ENCODE results near the gene ADAMTS7.
"Not testable (repeated sequence)": the region's sequence is repeated elsewhere in the genome, so short reads cannot be mapped to it uniquely, and the experiment has no call there.

Gene ADAMTS7

DNA sequence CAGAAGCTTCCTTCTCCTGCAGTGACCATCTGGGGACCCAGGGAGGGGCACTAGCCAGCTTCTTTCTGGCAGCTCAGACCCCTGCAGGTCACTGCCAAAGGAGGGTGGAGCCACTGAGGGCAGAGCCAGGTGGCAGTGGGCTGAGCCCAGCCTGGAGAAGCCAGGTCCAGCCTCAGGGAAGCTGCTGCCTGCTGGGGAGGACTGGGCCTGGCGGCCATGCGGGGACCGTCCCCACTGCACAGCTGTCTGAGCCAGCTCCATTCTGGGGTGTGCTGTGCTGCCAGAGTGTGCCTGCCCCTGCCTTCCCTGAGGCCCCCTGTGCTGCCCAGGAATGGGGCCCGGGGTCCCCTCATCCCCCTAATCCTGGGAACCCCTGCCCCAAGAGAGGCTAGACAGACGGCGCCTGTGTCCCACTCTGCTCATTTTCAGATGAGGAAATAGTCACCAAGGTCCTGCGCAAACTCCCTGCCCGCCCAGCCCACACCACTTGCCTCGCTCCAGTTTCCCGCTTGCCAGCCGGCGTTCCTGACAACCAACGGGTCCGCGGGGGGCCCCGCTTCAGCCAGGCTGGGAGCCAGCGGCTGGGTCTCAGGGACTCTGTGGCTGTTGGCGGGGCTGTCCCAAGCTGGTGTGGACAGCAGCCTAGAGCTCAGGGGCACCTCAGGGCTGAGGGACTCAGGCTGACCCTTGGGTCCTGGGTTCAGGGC, 46.0 kb downstream of the ADAMTS7 start:
- peak in 3 of 14 donors; percentile 18 to 60 (median 30) for DNase-seq

- DNase-seq, result not testable (repeated sequence)
Observed at GRCh38 chr15:78764340-78765153, 46.7 kb downstream of the ADAMTS7 start.

DNA sequence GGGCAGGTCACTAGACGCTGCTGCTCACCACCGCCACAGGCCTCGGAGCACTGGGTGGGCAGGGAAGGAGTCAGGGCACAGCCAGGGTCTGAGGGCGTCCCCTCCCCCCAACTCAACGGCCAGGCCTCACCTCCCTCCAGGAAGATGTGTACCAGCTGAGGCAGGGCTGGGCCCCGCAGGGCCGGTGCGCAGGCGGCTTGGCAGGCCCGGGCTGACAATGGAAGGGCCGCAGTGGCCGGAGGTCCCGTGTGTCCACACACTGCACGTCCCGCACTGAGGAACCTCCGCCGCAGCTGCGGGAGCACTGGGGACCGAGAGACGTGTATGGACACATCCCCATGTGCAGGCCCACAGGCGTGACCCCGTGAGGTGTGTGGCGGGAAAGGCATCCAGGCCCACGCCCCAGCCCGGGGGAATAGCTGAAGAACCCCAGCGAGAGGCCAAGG, 47.4 kb downstream of the ADAMTS7 start:
- DNase-seq, result no peak

- DNase-seq, result no peak
Observed at GRCh38 chr15:78762985-78763795, 48.1 kb downstream of the ADAMTS7 start.

- DNase-seq, result not testable (repeated sequence)
Observed at GRCh38 chr15:78762386-78762961, 48.8 kb downstream of the ADAMTS7 start.

DNA sequence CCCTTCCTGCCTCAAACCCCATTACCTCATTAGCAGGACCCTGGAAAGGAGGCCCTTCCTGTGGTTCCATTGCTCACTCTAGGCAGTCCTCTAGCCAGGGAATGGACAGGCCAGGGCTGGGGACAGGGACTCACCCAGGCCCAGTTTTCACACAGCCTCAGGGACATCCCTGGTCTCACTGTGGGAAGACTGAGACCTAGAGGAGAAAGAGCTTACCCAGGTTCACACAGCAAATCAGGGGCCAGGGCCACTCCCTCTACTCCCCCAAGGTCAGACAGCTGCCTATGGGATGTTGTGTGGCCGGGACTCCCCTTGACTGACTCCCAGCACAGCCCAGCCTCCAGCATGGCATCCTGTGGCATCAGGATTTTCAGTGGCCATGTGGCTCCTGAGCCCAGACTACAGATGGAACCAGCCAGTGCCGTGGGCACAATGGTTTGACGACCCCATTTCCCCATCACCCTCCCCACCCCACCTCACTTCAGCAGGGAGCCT, 49.3 kb downstream of the ADAMTS7 start:
- no peak for DNase-seq

- not testable (repeated sequence) for DNase-seq
Observed at GRCh38 chr15:78761475-78761874, 49.8 kb downstream of the ADAMTS7 start.

DNA sequence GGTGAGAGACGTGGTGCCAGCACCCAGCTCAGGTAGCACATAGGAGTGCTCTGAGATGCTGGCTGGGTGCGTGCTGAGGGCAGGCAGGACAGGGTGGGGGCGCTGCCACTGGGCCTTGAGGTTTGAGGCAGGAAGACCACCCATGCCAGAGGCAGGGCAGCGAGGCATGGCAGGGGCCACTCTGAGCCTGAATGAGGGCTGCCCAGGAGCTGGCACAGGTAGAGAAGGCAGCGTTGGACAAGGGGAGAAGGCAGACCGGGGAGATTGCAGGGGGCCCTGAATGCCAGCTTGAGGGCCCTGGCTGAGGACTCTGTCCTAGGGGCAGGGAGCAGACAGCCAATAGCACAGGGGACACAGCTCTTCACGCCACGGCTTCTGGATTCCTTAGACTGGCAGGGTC, 50.2 kb downstream of the ADAMTS7 start:
- no peak for DNase-seq

DNA sequence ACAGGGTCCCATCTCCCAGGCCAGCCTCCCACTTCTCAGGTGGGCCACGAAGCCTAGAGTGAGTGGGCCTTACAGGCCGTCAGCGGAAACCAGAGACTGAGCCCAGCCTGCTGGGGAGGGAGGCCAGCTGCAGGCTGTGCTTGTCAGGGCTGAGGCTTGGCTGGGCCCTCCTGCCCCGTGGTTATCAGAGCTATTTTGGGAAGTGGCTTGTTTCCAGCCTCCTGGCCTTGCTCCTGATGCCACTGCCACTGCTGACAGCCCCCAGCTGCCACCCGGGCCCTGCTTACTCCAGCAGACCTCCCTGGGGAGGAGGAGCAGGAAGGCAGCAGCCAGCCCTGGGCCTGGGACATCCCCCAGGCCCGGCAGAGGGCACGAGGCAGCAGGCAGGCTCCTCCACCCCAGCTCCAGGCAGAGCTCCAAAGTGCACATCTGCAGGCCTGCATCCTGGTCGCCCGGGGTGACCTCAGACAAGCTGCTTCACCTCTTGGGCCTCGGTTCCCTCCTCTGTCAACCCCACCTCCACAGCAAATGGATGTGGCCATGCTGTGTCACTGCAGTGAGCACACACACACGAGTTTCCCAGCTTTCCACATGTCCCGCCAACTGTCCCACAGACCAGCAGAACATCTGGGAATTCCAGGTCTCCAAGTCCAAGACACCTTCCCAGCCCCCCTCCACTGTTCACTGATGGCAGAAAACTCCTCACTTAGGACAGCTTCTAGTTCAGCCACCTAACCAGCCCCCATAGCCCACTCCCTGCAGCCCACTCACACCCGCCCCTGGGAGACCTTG, 51.0 kb downstream of the ADAMTS7 start:
- DNase-seq, result peak in 4 of 14 donors; percentile 5 to 65 (median 12)

GRCh38 chr15:78759361-78759998, 51.8 kb downstream of the ADAMTS7 start:
- not testable (repeated sequence) for DNase-seq

DNA sequence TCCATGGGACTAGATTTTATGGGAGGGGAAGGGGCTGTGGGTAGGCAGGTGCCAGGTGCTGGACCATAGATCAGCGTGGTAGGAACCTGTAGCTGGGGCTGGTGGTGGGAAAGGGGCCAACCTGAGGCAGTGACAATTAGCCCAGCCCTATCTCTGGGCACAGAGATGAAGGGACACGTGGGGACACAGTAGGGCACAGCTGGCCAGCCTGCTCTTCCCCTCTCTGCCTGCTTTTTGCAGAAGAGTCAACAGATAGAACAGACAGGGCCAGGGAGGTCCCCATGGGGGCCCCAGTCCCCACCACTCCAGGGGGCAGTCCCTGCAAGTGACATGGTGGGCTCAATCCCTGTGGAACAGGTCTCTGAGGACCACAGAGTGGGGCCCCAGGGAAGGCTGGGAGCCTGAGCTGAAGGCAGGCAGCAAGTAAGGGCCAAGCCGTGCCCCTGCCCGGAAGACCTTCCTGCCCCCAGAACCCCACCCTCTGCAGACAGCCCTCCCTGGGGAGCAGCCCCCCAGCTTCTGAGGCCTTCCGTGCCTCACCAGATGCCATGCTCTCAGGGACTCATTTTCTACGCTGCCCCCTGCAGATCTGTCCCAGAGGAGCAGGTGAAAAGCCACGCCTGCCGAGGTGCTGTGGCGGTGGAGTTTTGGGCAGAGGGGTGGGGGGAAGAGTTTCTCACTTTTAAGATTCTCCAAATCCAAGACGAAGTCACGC, 52.6 kb downstream of the ADAMTS7 start:
- not testable (repeated sequence) for DNase-seq

DNA sequence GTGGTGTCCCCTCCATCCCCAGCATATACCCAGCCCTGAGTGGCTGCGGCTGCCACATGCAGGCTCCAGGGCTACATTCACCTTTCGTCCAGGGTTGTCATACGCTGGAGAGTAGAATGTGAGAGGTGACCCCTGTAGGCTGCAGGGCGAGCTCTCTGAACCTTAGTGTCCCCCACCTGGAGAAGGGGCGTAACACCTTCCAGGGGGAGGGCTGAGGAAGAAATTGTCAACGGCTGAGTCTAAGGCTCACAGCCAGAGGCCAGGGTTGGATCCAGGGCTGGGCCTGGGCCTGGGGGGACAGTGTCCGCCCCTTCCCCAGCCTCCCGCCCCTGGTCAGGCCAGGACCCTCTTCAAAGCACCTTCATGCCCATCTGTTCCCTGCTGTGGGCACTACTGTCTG, 53.2 kb downstream of the ADAMTS7 start:
- DNase-seq, result not testable (repeated sequence)

DNA sequence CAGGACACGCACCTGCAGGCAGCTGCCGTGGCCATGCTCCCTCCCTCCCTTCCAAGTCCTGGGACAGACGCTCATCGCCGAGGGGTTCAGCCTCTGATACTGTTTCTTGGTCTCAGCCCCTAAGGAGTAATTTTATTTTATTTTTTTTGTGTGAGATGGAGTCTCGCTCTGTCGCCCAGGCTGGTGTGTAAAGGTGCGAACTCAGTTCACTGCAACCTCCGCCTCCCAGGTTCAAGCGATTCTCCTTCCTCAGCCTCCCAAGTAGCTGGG, 53.7 kb downstream of the ADAMTS7 start:
- no peak for DNase-seq

DNA sequence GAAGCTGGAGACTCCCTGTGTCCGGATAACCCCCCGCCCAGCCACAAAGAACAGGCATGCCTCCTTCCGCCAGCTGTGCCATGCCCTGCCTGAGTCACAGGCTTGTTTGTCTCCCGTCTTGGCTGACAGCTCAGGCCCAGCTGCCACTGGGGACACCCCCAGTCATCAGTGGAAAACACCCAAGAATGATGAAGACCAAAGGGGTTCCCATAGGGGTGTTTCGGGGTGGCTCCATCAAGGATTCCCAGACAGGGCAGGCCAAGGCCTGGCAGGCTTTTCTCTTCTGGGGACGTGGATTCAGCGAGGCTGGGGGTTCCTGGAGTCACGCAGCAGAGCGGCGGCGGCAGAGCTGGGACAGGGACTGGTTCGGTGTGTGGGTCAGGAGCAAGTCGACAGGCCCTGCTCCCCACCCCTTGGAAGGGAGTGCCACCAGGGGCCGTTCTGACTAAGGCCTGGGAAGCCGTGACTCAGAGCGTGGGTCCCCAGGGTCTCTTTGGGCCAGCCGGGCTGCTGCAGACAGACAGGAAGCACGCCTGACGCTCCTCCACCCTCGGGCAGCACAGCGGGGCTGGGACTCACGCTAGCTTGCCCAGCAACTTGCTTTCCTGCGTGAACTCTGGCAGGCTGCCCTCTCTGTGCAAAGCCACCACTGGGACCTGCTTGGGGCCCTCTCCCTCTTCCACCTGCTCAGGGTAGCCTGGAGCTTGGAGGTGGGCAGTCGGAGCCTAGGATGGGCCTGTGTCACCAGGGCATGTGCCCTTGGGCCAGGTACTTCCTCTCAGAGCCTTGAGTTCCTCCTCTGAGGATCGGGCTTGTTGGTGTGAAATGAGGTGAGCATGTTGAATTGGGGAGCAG, 54.3 kb downstream of the ADAMTS7 start:
- peak in 8 of 14 donors; percentile 18 to 89 (median 46) for DNase-seq

DNA sequence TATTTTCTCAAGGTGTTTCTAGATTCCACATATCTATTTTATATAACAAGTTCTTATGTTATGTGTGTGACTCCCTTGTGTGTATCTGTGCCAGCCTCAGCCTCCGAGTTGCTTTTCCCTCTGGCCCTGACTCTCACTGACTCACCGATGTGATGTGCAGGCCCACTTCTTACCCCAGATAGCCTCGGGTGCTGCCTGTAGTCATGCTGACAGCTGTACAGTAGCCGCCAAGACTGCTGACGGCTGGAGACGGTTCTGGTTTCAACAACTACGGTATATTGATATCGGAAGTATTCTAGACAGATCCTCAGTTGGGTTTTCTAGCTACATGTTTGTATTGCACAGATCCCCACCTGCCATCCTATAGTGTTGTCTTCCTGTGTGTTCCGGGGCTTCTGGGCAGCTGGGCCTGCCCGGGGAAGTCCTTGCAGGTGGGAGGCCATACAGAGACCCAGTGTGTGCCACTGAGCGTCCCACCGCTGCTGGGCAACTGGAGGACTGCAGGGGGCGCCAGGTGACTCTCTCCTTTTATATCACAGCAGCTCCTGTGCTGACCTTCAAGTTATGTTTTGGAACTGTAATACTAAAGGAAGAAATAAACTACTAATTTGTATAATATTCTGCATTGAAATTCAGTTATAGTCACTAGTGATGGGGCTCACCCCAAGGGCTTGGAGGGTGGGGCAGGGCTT, 55.2 kb downstream of the ADAMTS7 start:
- peak in 1 of 14 donors; percentile 6 for DNase-seq

DNA sequence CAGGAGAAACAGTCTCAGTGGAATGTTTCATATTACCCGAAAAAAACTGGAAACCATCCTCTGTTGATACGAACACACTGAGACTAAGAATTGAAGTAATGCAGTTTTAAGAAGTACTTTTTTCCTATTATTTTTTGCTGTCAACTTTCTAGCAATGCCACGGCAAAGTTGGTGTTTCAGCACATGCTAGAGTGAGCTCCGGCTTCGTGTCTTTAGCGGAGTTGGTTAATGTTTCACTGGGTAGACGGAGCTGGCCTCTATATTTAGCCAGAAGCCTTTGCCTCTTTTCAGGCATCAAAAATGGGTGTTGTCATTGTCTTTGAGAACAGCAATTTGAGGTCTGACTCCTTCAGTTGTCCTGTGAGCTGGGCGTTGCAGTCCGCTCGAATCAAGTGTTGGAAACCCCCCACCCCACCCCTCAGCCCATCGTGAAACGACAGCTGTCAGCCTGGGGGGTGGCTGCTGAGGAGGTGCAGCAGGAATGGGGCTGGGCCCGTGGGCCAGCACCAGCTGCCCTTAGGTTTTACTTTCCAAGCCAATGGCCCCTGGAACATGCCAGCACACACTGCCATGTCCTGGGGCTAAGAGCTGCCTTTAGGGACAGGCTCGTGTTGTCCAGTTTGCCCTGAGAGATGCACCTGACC, 56.5 kb downstream of the ADAMTS7 start:
- DNase-seq, result not testable (repeated sequence)

DNA sequence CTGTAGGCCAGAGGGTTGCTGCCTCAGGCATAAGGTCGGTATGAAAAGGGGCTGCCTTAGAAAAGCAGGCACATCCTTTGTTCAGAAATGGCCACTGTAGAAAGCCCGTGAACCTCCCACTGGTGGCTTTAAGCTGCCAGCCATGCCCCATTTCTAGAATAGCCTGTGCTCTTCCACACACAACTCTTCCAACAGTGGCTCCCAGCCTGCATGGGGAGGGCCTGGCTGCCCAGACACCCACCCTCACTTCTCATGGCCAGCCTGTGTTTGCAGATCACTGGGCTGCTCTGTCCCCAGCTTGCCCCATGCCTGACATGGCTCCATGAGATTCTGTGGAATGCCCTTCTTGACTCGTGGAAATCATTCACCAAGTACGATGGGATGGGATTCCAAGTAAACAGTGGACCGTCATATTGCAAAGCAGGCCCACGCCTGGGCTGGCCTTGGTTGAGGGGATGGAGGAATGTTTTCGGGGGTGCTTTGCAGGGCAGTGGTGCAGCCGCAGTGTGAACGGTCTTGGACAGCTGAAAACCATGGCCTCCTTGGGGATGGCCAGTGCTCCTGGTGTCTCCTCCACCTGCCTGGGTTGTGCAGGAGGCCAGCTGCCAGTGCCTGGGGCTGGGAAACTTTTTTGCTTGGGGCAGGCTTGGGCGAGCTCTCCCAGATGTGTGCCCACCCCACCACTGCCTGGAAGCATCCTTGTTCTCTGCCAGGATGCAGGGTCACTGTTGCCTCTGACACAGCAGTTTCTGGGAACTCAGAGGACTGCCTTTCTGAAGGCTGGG, 57.3 kb downstream of the ADAMTS7 start:
- DNase-seq, result peak in 1 of 14 donors; percentile 17

- DNase-seq, result not testable (repeated sequence)
Observed at GRCh38 chr15:78753359-78753659, 58.0 kb downstream of the ADAMTS7 start.
